ENCODE measurements around the gene CFAP299. TPM values are rescaled to one million over a fixed set of nuclear protein-coding genes. Genes with fewer than 3 reads are reported as not detected.
A peak's percentile ranks its signal among the peaks of the same experiment; 100 is the strongest.

The CFAP299 gene
- total RNA-seq, 1 donor from 2014 or later: not detected

DNA sequence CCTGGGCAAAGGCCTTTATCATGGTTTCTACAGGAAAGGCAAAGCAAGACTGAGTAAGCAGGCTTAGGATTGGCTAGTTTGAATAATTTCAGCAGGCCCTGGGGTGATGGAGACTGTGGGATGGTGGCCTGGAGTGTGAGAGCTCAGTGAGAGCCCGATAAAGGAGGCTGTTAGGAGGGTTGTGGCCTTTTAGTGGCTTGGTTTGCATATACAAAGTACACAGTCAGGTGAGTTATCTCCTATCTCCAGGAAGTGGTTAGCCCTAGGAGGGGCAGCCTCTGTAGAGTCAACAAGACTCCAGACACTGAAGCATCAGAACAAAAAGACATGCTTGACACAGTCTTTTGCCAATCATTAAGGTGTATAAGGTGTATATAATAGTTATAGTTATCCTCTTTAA lies 157.2 kb downstream of the CFAP299 start:
- TF ChIP-seq EZH2 (IDR thresholded peaks at IDR 0.05; ENCODE audit: insufficient read depth, low read length): no peak
- TF ChIP-seq, protein P1, sequence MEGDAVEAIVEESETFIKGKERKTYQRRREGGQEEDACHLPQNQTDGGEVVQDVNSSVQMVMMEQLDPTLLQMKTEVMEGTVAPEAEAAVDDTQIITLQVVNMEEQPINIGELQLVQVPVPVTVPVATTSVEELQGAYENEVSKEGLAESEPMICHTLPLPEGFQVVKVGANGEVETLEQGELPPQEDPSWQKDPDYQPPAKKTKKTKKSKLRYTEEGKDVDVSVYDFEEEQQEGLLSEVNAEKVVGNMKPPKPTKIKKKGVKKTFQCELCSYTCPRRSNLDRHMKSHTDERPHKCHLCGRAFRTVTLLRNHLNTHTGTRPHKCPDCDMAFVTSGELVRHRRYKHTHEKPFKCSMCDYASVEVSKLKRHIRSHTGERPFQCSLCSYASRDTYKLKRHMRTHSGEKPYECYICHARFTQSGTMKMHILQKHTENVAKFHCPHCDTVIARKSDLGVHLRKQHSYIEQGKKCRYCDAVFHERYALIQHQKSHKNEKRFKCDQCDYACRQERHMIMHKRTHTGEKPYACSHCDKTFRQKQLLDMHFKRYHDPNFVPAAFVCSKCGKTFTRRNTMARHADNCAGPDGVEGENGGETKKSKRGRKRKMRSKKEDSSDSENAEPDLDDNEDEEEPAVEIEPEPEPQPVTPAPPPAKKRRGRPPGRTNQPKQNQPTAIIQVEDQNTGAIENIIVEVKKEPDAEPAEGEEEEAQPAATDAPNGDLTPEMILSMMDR (IDR thresholded peaks at IDR 0.05; ENCODE audit: insufficient read depth, low read depth, low read length): no peak
- FAIRE-seq (no peak), DNase-seq (ENCODE audit: low read depth) (no peak)
- Histone ChIP-seq H3K27ac (ENCODE audit: low read depth, low read length) (no peak overlapping the region), H3K9ac (ENCODE audit: low read length) (no peak overlapping the region), H3K27me3 (ENCODE audit: insufficient read depth, low read length) (no peaks in the 10 kb centered on the region), H3K36me3 (ENCODE audit: insufficient read depth, low read length) (no peaks in the 10 kb centered on the region), H3K4me2 (ENCODE audit: low read length) (no peak overlapping the region), H2AFZ (ENCODE audit: low read depth, low read length) (no peak overlapping the region), H3K9me3 (ENCODE audit: insufficient read depth, low read depth, low read length) (no peaks in the 10 kb centered on the region), H3K4me1 (ENCODE audit: insufficient read depth, low read length) (no peaks in the 10 kb centered on the region), H3K79me2 (ENCODE audit: insufficient read depth, low read length) (no peaks in the 10 kb centered on the region), H3K4me3 (ENCODE audit: insufficient read depth, low read depth, low read length) (no peak overlapping the region), H4K20me1 (ENCODE audit: insufficient read depth, low read length) (no peaks in the 10 kb centered on the region)
- Mint-ChIP-seq H3K36me3 (ENCODE audit: low read depth, unreplicated experiment) (no peaks in the 10 kb centered on the region), H3K27ac (ENCODE audit: unreplicated experiment) (peak overlapping the region; percentile 50), H3K4me1 (ENCODE audit: low read depth, unreplicated experiment) (peaks cover 3% of the 10 kb centered on the region), H3K4me3 (ENCODE audit: unreplicated experiment) (no peak overlapping the region), H3K9me3 (ENCODE audit: unreplicated experiment) (no peaks in the 10 kb centered on the region), H3K27me3 (ENCODE audit: low read depth, unreplicated experiment) (no peaks in the 10 kb centered on the region)

DNA sequence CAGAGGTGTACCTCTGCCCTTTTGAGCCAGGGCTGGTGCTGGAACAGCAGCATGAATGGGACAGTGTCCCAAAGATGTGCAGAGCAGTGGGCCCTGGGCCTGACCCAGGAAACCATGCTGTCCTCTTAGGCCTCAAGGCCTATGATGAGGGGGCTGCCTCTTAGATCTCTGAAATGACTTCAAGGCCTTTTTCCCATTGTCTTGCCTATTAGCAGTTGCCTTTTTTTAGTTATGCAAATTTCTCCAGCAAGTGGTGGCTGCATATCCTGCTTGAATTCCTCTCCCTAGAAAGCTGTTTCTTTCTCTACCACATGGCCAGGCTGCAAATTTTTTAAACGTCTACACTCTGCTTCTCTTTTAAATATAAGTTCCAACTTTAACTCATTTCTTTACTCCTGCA lies 160.3 kb downstream of the CFAP299 start:
- Histone ChIP-seq H2AFZ (ENCODE audit: low read depth, low read length) (no peak overlapping the region), H4K20me1 (ENCODE audit: insufficient read depth, low read length) (no peaks in the 10 kb centered on the region), H3K27me3 (ENCODE audit: insufficient read depth, low read length) (no peaks in the 10 kb centered on the region), H3K9ac (ENCODE audit: low read length) (no peak overlapping the region), H3K79me2 (ENCODE audit: insufficient read depth, low read length) (no peaks in the 10 kb centered on the region), H3K4me3 (ENCODE audit: insufficient read depth, low read depth, low read length) (no peak overlapping the region), H3K4me2 (ENCODE audit: low read length) (no peak overlapping the region), H3K36me3 (ENCODE audit: insufficient read depth, low read length) (no peaks in the 10 kb centered on the region), H3K4me1 (ENCODE audit: insufficient read depth, low read length) (no peaks in the 10 kb centered on the region), H3K27ac (ENCODE audit: low read depth, low read length) (no peak overlapping the region), H3K9me3 (ENCODE audit: insufficient read depth, low read depth, low read length) (no peaks in the 10 kb centered on the region)
- Mint-ChIP-seq H3K27ac (ENCODE audit: unreplicated experiment) (no peak overlapping the region), H3K36me3 (ENCODE audit: low read depth, unreplicated experiment) (no peaks in the 10 kb centered on the region), H3K9me3 (ENCODE audit: unreplicated experiment) (no peaks in the 10 kb centered on the region), H3K27me3 (ENCODE audit: low read depth, unreplicated experiment) (no peaks in the 10 kb centered on the region), H3K4me1 (ENCODE audit: low read depth, unreplicated experiment) (peaks cover 3% of the 10 kb centered on the region), H3K4me3 (ENCODE audit: unreplicated experiment) (no peak overlapping the region)
- TF ChIP-seq, protein P1 (IDR thresholded peaks at IDR 0.05; ENCODE audit: insufficient read depth, low read depth, low read length): no peak
- TF ChIP-seq EZH2 (IDR thresholded peaks at IDR 0.05; ENCODE audit: insufficient read depth, low read length): no peak
- FAIRE-seq (no peak), DNase-seq (ENCODE audit: low read depth) (no peak)

GRCh38 chr4:80498725-80499124 lies 163.2 kb downstream of the CFAP299 start:
- Mint-ChIP-seq H3K36me3 (ENCODE audit: low read depth, unreplicated experiment) (no peaks in the 10 kb centered on the region), H3K27ac (ENCODE audit: unreplicated experiment) (no peak overlapping the region), H3K4me1 (ENCODE audit: low read depth, unreplicated experiment) (peaks cover 3% of the 10 kb centered on the region), H3K4me3 (ENCODE audit: unreplicated experiment) (no peak overlapping the region), H3K27me3 (ENCODE audit: low read depth, unreplicated experiment) (no peaks in the 10 kb centered on the region), H3K9me3 (ENCODE audit: unreplicated experiment) (no peaks in the 10 kb centered on the region)
- no peaks in the 10 kb centered on the region for H4K20me1 ChIP-seq (ENCODE audit: insufficient read depth, low read length)
- no peaks in the 10 kb centered on the region for H3K36me3 ChIP-seq (ENCODE audit: insufficient read depth, low read length)
- H3K27me3 ChIP-seq (ENCODE audit: insufficient read depth, low read length): no peaks in the 10 kb centered on the region
- DNase-seq (ENCODE audit: low read depth): no peak
- H3K27ac ChIP-seq (ENCODE audit: low read depth, low read length): no peak overlapping the region
- TF ChIP-seq, protein P1 (IDR thresholded peaks at IDR 0.05; ENCODE audit: insufficient read depth, low read depth, low read length): no peak
- no peak for TF ChIP-seq EZH2 (IDR thresholded peaks at IDR 0.05; ENCODE audit: insufficient read depth, low read length)
- no peak overlapping the region for H3K4me2 ChIP-seq (ENCODE audit: low read length)
- H3K4me1 ChIP-seq (ENCODE audit: insufficient read depth, low read length): no peaks in the 10 kb centered on the region
- no peaks in the 10 kb centered on the region for H3K9me3 ChIP-seq (ENCODE audit: insufficient read depth, low read depth, low read length)
- no peak overlapping the region for H2AFZ ChIP-seq (ENCODE audit: low read depth, low read length)
- H3K4me3 ChIP-seq (ENCODE audit: insufficient read depth, low read depth, low read length): no peak overlapping the region
- no peak for FAIRE-seq
- H3K79me2 ChIP-seq (ENCODE audit: insufficient read depth, low read length): no peaks in the 10 kb centered on the region
- H3K9ac ChIP-seq (ENCODE audit: low read length): no peak overlapping the region
